ENCODE data around the gene CDX2.
A peak's percentile ranks its signal among the peaks of the same experiment; 100 is the strongest.

Gene CDX2

DNA sequence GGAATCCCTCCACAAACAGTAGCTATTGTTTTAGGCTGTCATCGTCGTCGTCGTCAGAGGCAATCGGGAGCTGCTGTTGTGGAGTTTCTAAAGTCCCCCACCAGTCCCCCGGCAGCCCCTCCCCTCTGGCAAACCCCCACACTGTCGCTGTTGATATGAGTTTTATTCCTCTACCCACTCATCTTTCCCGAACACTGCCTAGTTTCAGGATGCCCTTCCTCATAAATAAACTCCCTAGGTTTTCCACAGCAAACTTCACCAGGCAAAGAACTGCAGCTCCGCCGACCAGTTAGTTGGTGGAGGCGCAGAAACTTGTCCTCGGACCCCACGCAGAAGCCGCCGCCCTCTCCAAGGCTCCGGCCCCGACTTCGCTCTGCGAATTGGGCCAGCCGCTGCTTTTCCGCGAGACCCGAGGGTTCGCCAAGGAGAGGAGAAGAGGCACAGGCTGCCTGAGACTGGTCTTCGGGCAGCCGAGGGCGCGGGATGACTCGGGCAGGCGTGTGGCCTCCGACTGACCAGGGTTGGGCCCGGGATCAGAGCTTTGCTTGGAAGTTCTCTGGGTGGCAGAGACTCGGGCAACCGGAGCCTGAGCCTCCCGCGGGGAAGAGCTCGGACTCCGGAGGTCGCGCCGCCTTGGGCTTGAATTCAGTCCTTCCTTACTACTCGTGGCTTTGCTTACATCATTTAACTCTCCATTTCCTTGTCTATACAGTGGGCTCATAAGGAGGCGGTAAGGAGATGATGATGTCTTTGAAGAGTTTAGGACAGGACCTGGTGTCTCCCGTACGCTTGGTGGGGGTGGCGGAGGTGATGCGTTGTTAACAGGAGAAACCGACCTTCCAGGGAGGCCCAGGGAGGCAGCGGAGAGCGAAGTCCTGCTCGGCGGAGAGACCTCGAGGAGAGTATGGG, 41.4 kb downstream of the CDX2 start:
- no peak for DNase-seq

- DNase-seq = no peak
These were observed 42.3 kb downstream of the CDX2 start for GRCh38 chr13:27926644-27927434.

GRCh38 chr13:27925220-27925991, 43.7 kb downstream of the CDX2 start:
- no peak for DNase-seq

DNA sequence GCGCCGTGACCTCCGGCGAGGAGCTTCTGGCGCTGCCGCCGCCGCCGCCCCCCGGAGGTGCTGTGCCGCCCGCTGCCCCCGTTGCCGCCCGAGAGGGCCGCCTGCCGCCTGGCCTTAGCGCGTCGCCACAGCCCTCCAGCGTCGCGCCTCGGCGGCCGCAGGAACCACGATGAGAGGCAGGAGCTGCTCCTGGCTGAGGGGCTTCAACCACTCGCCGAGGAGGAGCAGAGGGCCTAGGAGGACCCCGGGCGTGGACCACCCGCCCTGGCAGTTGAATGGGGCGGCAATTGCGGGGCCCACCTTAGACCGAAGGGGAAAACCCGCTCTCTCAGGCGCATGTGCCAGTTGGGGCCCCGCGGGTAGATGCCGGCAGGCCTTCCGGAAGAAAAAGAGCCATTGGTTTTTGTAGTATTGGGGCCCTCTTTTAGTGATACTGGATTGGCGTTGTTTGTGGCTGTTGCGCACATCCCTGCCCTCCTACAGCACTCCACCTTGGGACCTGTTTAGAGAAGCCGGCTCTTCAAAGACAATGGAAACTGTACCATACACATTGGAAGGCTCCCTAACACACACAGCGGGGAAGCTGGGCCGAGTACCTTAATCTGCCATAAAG, 44.5 kb downstream of the CDX2 start:
- no peak for DNase-seq

- DNase-seq = no peak
These were observed 45.2 kb downstream of the CDX2 start for GRCh38 chr13:27923794-27924528.

- DNase-seq = no peak
These were observed 46.1 kb downstream of the CDX2 start for GRCh38 chr13:27922883-27923612.

GRCh38 chr13:27921961-27922882, 46.9 kb downstream of the CDX2 start:
- DNase-seq = no peak

DNA sequence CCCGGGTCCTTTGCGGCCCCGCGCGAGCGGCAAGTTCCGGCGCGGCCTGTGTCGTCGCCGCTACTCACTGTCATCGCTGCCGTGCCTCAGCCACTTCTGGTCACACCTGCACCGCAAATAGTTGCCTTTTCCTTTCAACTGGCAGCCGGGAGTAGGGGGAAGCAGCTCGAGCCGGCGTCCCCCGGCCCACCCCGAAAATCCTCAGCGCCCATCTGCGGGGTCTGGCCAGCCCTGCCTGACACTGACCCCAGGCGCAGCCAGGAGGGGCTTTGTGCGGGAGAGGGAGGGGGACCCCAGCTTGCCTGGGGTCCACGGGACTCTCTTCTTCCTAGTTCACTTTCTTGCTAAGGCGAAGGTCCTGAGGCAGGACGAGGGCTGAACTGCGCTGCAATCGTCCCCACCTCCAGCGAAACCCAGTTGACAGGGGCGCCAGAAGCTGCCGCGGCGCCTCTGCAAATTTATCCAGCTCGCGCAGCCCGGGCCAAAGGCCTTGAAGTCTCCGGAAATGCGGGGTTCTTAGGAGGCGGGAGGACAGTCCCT, 47.6 kb downstream of the CDX2 start:
- no peak for DNase-seq

DNA sequence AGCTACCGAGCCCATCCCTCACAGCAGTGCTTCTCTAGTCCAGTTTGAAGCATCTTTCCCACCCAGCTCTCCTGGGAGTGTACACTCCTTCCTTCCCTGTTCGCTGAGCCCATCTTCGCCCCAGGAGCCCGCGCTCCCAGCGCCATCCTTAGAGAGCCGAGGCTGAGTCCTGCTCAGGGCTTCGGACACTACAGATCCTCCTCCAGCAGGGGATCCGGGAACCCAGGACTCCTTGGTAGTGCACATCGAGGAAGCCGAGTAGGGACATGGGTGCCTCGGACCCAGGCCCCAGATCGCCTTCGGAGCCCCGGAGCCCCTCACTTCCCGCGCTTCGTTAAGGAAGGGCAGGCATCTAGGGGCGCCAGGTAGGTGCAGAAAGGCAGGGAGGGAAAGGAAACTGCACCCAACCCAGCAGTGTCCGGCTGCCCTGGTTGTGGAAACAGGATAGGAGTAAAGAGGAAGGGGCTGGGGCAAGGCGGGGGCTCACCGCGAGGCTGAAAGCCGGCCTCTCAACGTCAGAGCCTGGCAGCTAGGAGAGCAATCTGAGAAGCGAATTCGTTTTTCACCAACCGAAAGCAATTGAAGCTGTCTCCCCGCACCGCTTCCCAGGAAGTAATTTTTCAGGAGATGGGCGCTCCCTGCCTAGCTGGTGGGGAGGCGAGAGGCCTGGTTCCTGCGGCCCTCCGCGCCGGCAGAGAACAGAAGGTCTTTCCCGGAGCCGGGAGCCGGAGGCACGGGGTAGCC, 48.3 kb downstream of the CDX2 start:
- DNase-seq = no peak

GRCh38 chr13:27919934-27920676, 49.0 kb downstream of the CDX2 start, which contains the start of gene PDX1:
Gene PDX1 (plus strand): TSS chr13:27920000. CDS start chr13:27920139, 139 bp downstream.
- DNase-seq = peak in 1 of 2 experiments; percentile 42

- DNase-seq = no peak
These were observed 49.5 kb downstream of the CDX2 start for GRCh38 chr13:27919659-27919933.

DNA sequence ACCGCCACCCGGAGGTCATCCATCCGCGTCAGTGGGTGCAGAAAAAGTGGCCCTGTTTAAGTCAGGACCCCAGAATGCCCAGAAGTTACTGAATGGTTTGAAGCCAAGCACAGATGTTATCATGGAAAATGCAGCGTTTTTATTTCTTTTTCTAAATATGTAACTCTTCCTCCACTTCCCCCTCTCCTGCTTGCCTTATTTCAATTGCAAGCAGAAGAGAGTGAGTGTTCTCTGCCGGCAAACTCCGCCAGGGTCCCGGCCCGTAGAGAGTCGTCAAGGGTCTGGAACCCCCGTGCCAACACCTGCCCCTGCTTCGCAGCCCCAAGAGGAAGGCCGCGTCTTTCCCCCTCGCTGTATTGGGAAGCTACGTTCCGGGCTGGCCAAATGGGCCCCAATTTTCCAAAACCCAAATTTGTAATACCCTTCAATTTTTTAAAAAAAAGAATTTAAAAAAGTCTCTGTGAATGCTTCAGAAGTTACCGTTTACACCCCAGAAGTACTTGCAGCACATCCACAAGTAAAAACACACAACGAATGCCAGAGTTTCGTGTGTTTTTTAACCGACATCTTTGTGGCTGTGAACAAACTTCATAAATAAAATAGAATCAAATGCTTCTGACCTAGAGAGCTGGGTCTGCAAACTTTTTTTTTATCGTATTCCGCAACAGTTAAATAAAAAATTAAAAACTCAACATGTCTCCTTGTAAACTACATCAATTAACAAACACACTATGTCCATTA, 50.0 kb downstream of the CDX2 start:
- no peak for DNase-seq

GRCh38 chr13:27918041-27918917, 50.8 kb downstream of the CDX2 start:
- no peak for DNase-seq

DNA sequence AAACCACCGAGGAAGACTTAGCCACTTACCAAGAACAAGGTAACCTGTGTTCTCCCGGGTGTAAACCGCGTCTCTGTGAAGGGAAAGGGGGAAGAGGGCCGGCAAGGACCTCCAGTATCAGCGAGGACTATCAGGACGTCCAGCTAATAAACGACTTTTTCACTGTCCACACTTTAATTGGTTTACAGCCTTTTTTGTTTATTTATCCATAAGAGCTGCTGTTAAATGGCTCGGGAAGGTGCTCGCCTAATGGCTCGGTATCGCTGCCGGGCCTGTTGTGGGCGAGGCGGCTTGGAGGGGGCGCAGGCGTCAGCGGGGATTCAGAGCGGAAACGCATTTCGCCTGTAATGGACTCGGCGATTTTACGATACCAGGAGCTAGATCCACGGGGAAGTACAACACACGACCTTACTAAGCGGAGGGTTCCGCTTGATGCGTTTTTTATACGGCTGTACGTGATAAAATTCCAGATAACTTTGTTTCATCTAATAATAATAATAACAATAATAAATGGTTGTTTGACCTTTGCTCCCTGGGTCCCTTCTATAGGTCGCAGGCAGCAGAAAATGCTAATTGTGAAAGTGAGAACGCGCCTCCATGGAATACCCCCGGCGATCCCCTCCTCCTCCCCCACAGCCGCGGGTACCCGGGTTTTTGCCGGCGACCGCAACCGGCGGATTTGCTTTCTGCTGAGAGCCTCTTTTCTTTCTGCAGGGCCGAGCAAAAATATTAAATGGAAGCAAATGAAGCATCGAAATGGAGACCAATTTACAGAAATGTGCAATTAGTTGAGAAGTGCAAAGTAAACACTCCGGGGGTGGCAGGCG, 51.8 kb downstream of the CDX2 start:
- no peak for DNase-seq

- no peak for DNase-seq
These were observed 53.6 kb downstream of the CDX2 start for GRCh38 chr13:27915301-27916207.

All from activated CD4-positive, alpha-beta T cell treated with anti-CD3 and anti-CD28 coated beads, Interleukin-2, amount 50 U/mL, for 48 hours (primary cell).